Mammary epithelial cell (primary cell): ENCODE data around the gene KLHL1.

Source experiments
- EZH2 ChIP-seq: IDR thresholded peaks from 2 replicates; pipeline ENCODE4 v1.6.1; 2012; ENCODE audit warnings: low read length, inconsistent platforms, borderline replicate concordance
- TF ChIP-seq, protein P1 (sequence below), 2 donors: IDR thresholded peaks in 1 of 2; conservative IDR thresholded peaks in 1 of 2; 2 replicates each; pipeline ENCODE4 v1.5.1; 2011 to 2012; ENCODE audit warnings: inconsistent platforms in 2 of 2, low read length in 2 of 2, mild to moderate bottlenecking in 2 of 2, control low read depth in 1 of 2, low read depth in 1 of 2; ENCODE audit not compliant: insufficient read depth in 1 of 2; ENCODE audit errors: extremely low read depth in 1 of 2

DNA sequence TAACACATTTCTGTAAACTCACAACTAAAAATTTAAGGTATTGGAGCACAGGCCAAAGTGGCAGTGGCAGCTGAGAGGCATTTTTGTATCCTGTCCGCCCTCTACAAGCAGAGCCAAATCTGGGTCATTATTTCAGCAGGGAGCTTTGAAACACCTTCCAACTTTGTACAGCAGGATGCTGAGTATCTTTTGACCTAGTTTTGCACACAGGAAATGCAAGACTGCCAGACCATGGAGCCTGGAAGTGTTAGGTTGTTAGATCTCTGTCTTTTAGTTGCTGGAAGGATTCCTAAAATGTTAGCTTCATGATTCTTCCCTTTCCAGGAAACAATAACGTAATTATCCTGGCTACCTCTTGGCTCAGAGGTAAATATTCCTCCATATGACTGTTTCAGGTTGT is 149.2 kb downstream of the KLHL1 start:
- TF ChIP-seq, protein P1, sequence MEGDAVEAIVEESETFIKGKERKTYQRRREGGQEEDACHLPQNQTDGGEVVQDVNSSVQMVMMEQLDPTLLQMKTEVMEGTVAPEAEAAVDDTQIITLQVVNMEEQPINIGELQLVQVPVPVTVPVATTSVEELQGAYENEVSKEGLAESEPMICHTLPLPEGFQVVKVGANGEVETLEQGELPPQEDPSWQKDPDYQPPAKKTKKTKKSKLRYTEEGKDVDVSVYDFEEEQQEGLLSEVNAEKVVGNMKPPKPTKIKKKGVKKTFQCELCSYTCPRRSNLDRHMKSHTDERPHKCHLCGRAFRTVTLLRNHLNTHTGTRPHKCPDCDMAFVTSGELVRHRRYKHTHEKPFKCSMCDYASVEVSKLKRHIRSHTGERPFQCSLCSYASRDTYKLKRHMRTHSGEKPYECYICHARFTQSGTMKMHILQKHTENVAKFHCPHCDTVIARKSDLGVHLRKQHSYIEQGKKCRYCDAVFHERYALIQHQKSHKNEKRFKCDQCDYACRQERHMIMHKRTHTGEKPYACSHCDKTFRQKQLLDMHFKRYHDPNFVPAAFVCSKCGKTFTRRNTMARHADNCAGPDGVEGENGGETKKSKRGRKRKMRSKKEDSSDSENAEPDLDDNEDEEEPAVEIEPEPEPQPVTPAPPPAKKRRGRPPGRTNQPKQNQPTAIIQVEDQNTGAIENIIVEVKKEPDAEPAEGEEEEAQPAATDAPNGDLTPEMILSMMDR (conservative IDR thresholded peaks at IDR 0.05 in 1 of 2, IDR thresholded peaks at IDR 0.05 in 1 of 2; ENCODE audit: extremely low read depth in 1 of 2, insufficient read depth in 1 of 2, low read depth in 1 of 2, low read length in 2 of 2), result no peak
- TF ChIP-seq EZH2, result no peak
